CD4-positive, CD25-positive, alpha-beta regulatory T cell (primary cell): ENCODE data around the gene RAP2A. TPM values are rescaled to one million over a fixed set of nuclear protein-coding genes. Genes with fewer than 3 reads are reported as not detected.

ENCODE experiments used
- ATAC-seq, 2 donors: fragments of 150-1000 bp; cut with Tn5 transposase; one replicate each; pipeline ENCODE4 v1.10.0; 2021; ENCODE audit warnings: low read depth in 2 of 2, moderate number of reproducible peaks in 2 of 2, moderate library complexity in 1 of 2
- DNase-seq, 3 donors: peaks; one replicate each; pipeline versions ENCODE4 v3.0.0 to v3.0.0-alpha.2; 2012 to 2022; ENCODE audit warnings: mixed read lengths in 1 of 3
- H3K27ac ChIP-seq: one replicate; pipeline ENCODE4 v1.7.0; 2013; ENCODE audit warnings: mild to moderate bottlenecking, low read length; ENCODE audit not compliant: insufficient read depth, poor library complexity, severe bottlenecking
- H3K27me3 ChIP-seq: one replicate; pipeline ENCODE4 v1.7.0; 2013; ENCODE audit warnings: low read length; ENCODE audit not compliant: control insufficient read depth, insufficient read depth
- H3K36me3 ChIP-seq: one replicate; pipeline ENCODE4 v1.7.0; 2013; ENCODE audit warnings: mild to moderate bottlenecking, low read length, moderate library complexity; ENCODE audit not compliant: control insufficient read depth, insufficient read depth
- H3K4me1 ChIP-seq: 2 replicates; pipeline ENCODE4 v1.7.0; 2013; ENCODE audit warnings: mild to moderate bottlenecking, low read length; ENCODE audit not compliant: insufficient read depth, control insufficient read depth, poor library complexity, severe bottlenecking
- H3K4me3 ChIP-seq: one replicate; pipeline ENCODE4 v1.7.0; 2013; ENCODE audit warnings: low read depth, mild to moderate bottlenecking, low read length, moderate library complexity
- H3K9me3 ChIP-seq, 2 experiments: 1 replicate in 1 of 2; 2 replicates in 1 of 2; pipeline ENCODE4 v1.7.0; 2013; ENCODE audit warnings: low read length in 2 of 2, mild to moderate bottlenecking in 1 of 2, moderate library complexity in 1 of 2; ENCODE audit not compliant: control insufficient read depth in 2 of 2
- H3K27ac Mint-ChIP-seq, 3 donors: one replicate each; pipeline ENCODE4 v1.8.0; 2020 to 2022; ENCODE audit warnings: mild to moderate bottlenecking in 3 of 3, mixed read lengths in 3 of 3, moderate library complexity in 2 of 3
- H3K27me3 Mint-ChIP-seq: one replicate; pipeline ENCODE4 v1.8.0; 2022; ENCODE audit warnings: mild to moderate bottlenecking, mixed read lengths
- H3K36me3 Mint-ChIP-seq: one replicate; pipeline ENCODE4 v1.8.0; 2020; ENCODE audit warnings: mixed read lengths
- H3K4me1 Mint-ChIP-seq, 4 donors: one replicate each; pipeline ENCODE4 v1.8.0; 2020 to 2022; ENCODE audit warnings: mixed read lengths in 4 of 4, mild to moderate bottlenecking in 1 of 4
- H3K4me3 Mint-ChIP-seq, 4 donors: one replicate each; pipeline ENCODE4 v1.8.0; 2020 to 2022; ENCODE audit warnings: mild to moderate bottlenecking in 4 of 4, mixed read lengths in 4 of 4, moderate library complexity in 3 of 4
- H3K9me3 Mint-ChIP-seq, 7 donors: one replicate each; pipeline ENCODE4 v1.8.0; 2020 to 2022; ENCODE audit warnings: mixed read lengths in 7 of 7, mild to moderate bottlenecking in 3 of 7, moderate library complexity in 2 of 7
- polyA plus RNA-seq, 4 donors: library from polyadenylated mRNA; unstranded; fragments of 300-500 nt; fragmentation: Illumina TruSeq; gene quantifications; one replicate each; pipeline ENCODE4 v1.2.3, GENCODE V29; 2021
- total RNA-seq: library from RNA; stranded (reverse); gene quantifications from one replicate; pipeline ENCODE4 v1.2.3, GENCODE V29; 2022

The RAP2A gene
- total and polyA plus RNA-seq, 5 donors from 2014 or later: 2.6 to 24.0 (median 4.9) TPM

GRCh38 chr13:97388373-97388772 is 45.6 kb upstream of the RAP2A start:
- H3K9me3 Mint-ChIP-seq: no peaks in the 10 kb centered on the region
- ATAC-seq (no peak), DNase-seq (no peak)
- no peak overlapping the region for H3K4me3 Mint-ChIP-seq
- H3K36me3 Mint-ChIP-seq: peaks cover 34% of the 10 kb centered on the region
- Histone ChIP-seq H3K36me3 (peaks cover 16% of the 10 kb centered on the region), H3K4me1 (no peaks in the 10 kb centered on the region), H3K4me3 (no peak overlapping the region), H3K9me3 (no peaks in the 10 kb centered on the region), H3K27ac (no peak overlapping the region), H3K27me3 (no peaks in the 10 kb centered on the region)
- no peaks in the 10 kb centered on the region for H3K27me3 Mint-ChIP-seq
- peaks cover 10 to 17% (median 15%) of the 10 kb centered on the region in 4 donors for H3K4me1 Mint-ChIP-seq
- H3K27ac Mint-ChIP-seq: peak overlapping the region in 1 of 3 donors; percentile 52

GRCh38 chr13:97390941-97391600 is 42.9 kb upstream of the RAP2A start:
- Mint-ChIP-seq H3K27me3 (no peaks in the 10 kb centered on the region), H3K9me3 (no peaks in the 10 kb centered on the region)

GRCh38 chr13:97392020-97392419 is 41.9 kb upstream of the RAP2A start:
- peaks cover 18% of the 10 kb centered on the region for H3K36me3 Mint-ChIP-seq
- H3K4me1 Mint-ChIP-seq: peaks cover 0 to 6% (median 6%) of the 10 kb centered on the region in 4 donors
- no peaks in the 10 kb centered on the region for H3K9me3 Mint-ChIP-seq
- Histone ChIP-seq H3K4me1 (no peaks in the 10 kb centered on the region), H3K4me3 (no peak overlapping the region), H3K9me3 (no peaks in the 10 kb centered on the region), H3K27me3 (no peaks in the 10 kb centered on the region), H3K36me3 (peaks cover 16% of the 10 kb centered on the region), H3K27ac (no peak overlapping the region)
- no peak for DNase-seq
- no peak for ATAC-seq
- no peak overlapping the region for H3K4me3 Mint-ChIP-seq
- H3K27me3 Mint-ChIP-seq: no peaks in the 10 kb centered on the region
- no peak overlapping the region for H3K27ac Mint-ChIP-seq

More at GRCh38 chr13:97390941-97391600, 42.9 kb upstream of the RAP2A start:
- Histone ChIP-seq H3K9me3 (no peaks in the 10 kb centered on the region), H3K36me3 (peaks cover 17% of the 10 kb centered on the region), H3K27ac (no peak overlapping the region), H3K4me1 (no peaks in the 10 kb centered on the region), H3K4me3 (no peak overlapping the region), H3K27me3 (no peaks in the 10 kb centered on the region)
- ATAC-seq (no peak), DNase-seq (no peak)
- Mint-ChIP-seq H3K36me3 (peaks cover 21% of the 10 kb centered on the region), H3K4me3 (no peak overlapping the region), H3K27ac (no peak overlapping the region), H3K4me1 (peaks cover 5 to 14% (median 12%) of the 10 kb centered on the region in 4 donors)

GRCh38 chr13:97394542-97394941 is 39.4 kb upstream of the RAP2A start:
- Mint-ChIP-seq H3K9me3 (peaks cover 0 to 2% (median 0%) of the 10 kb centered on the region in 7 donors), H3K4me3 (no peak overlapping the region), H3K27ac (no peak overlapping the region), H3K27me3 (no peaks in the 10 kb centered on the region), H3K4me1 (no peaks in the 10 kb centered on the region), H3K36me3 (peaks cover 8% of the 10 kb centered on the region)
- DNase-seq: no peak
- no peaks in the 10 kb centered on the region for H3K9me3 ChIP-seq
- H3K27me3 ChIP-seq: no peaks in the 10 kb centered on the region
- peaks cover 13% of the 10 kb centered on the region for H3K36me3 ChIP-seq
- no peak overlapping the region for H3K4me3 ChIP-seq
- H3K27ac ChIP-seq: no peak overlapping the region
- ATAC-seq: no peak
- H3K4me1 ChIP-seq: no peaks in the 10 kb centered on the region

- peaks cover 8% of the 10 kb centered on the region for H3K36me3 Mint-ChIP-seq
- no peaks in the 10 kb centered on the region for H3K27me3 Mint-ChIP-seq
- Histone ChIP-seq H3K27ac (no peak overlapping the region), H3K27me3 (no peaks in the 10 kb centered on the region), H3K4me3 (no peak overlapping the region), H3K36me3 (peaks cover 13% of the 10 kb centered on the region), H3K9me3 (no peaks in the 10 kb centered on the region), H3K4me1 (no peaks in the 10 kb centered on the region)
- no peak overlapping the region for H3K4me3 Mint-ChIP-seq
- no peak for ATAC-seq
- DNase-seq: no peak
- peaks cover 0 to 3% (median 0%) of the 10 kb centered on the region in 7 donors for H3K9me3 Mint-ChIP-seq
- no peaks in the 10 kb centered on the region for H3K4me1 Mint-ChIP-seq
- no peak overlapping the region for H3K27ac Mint-ChIP-seq
These were observed 38.4 kb upstream of the RAP2A start for GRCh38 chr13:97395447-97396136.

DNA sequence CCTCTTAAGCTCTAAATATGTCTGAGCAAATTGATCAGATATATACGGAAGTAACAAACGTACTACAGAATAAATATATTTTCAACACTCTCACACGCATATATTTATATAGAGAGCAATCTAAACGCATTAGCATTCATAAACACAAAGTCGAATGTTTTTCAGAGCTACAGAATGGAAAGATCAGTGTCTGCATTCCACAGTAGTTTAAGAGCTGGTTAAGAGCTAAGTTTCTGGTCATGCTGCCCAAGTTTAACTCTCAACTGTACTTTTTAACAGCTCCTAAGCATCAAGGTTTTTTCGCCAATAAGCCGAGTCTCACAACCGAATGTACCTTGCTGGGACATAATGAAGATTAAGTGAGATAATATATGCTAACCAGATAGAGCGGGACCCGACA is 36.7 kb upstream of the RAP2A start:
- Mint-ChIP-seq H3K36me3 (no peaks in the 10 kb centered on the region), H3K9me3 (peaks cover 0 to 12% (median 4%) of the 10 kb centered on the region in 7 donors), H3K27me3 (peaks cover 2% of the 10 kb centered on the region), H3K27ac (no peak overlapping the region), H3K4me3 (no peak overlapping the region), H3K4me1 (no peaks in the 10 kb centered on the region)
- Histone ChIP-seq H3K27me3 (peaks cover 4% of the 10 kb centered on the region), H3K9me3 (peaks cover 0 to 8% of the 10 kb centered on the region in 2 experiments), H3K4me1 (no peaks in the 10 kb centered on the region), H3K36me3 (peaks cover 3% of the 10 kb centered on the region), H3K4me3 (no peak overlapping the region), H3K27ac (no peak overlapping the region)
- DNase-seq (no peak), ATAC-seq (no peak)

GRCh38 chr13:97401421-97401820 is 32.5 kb upstream of the RAP2A start:
- Histone ChIP-seq H3K36me3 (no peaks in the 10 kb centered on the region), H3K4me3 (no peak overlapping the region), H3K4me1 (no peaks in the 10 kb centered on the region), H3K27me3 (peaks cover 8% of the 10 kb centered on the region), H3K27ac (no peak overlapping the region), H3K9me3 (peaks cover 0 to 8% of the 10 kb centered on the region in 2 experiments)
- DNase-seq: no peak
- Mint-ChIP-seq H3K27me3 (peaks cover 22% of the 10 kb centered on the region), H3K9me3 (peaks cover 0 to 12% (median 4%) of the 10 kb centered on the region in 7 donors), H3K4me1 (no peaks in the 10 kb centered on the region), H3K27ac (peak overlapping the region in 1 of 3 donors; percentile 10), H3K4me3 (no peak overlapping the region), H3K36me3 (no peaks in the 10 kb centered on the region)
- no peak for ATAC-seq
